ENCODE results near the gene KLHL22.

Gene KLHL22

DNA sequence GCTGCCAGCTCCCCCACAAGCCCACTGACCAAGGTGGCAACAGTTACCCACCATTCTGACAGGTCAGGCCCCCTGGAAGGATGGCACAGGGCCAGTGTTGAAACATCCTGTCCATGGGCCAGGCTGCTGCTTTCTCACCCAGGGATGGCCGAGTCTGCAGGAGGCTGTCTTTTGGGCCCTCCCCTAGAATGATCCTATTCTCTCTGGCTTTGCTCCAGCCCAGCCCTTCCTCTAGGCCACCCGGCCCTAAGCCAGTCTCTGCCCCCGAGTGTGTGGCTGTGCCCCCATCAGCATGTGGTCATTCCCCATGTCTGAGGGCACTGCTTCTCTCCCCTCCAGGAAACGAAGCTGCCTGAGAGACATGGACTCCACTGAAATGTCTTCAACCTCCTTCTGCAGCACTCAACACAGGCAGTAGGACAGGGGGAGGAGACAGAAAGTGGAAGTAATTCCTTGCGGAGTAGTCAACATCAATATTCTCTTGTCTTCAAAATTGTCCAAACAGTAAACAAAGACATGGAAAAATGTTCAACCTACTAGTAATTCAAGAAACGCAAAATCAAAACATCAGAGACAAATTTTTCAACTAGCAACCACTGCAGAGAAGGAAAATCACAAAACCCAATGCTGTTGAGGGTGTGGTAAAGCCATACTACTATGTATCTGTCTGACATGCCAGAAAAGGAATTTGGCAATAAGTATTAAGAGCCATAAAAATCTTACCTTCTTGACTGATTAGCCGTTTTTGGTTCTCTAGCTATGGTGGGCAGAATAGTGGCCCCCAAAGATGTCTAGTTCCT is 52.9 kb downstream of the KLHL22 start:
- DNase-seq, result no peak

DNA sequence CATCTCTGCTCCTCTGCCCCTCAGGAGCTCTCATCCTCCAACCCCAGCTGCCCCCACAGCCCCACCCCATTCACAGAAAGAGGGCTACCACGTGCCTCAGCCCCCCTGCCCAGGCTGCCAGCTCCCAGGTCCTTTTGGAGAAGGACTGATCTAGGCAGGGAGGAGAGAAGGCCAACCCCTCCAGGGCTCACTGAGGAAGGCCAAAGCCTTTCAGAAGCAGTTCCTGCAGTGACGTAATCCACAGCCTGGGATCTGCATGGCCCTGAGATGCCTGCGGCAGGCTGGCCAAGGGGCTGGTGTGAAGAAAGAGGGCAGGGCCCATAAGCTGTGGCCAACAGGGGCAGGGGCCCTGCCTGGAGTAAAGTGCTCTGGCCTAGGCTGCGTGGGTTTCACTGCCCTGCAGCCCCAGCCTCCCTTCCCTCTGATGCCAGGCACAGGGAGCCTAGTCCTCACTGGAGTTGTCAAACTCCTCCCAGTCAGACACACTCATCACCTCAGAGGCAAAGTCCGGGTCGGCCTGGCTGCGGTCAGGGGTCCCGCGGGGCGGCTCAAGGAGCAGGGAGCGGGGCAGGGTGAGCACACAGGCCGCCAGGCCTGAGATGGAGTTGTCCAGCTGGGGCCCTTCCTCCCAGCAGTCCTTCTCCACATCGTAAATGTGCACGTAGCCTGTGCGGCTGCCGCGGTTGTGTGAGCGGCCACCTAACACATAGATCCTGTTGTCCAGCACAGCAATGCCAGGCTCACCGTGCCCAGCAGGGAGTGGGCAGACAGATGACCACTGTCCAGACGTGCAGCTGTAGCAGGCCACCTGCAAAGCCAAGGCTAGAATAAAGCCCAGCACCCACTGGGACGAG is 53.7 kb downstream of the KLHL22 start:
- DNase-seq, result no peak

DNA sequence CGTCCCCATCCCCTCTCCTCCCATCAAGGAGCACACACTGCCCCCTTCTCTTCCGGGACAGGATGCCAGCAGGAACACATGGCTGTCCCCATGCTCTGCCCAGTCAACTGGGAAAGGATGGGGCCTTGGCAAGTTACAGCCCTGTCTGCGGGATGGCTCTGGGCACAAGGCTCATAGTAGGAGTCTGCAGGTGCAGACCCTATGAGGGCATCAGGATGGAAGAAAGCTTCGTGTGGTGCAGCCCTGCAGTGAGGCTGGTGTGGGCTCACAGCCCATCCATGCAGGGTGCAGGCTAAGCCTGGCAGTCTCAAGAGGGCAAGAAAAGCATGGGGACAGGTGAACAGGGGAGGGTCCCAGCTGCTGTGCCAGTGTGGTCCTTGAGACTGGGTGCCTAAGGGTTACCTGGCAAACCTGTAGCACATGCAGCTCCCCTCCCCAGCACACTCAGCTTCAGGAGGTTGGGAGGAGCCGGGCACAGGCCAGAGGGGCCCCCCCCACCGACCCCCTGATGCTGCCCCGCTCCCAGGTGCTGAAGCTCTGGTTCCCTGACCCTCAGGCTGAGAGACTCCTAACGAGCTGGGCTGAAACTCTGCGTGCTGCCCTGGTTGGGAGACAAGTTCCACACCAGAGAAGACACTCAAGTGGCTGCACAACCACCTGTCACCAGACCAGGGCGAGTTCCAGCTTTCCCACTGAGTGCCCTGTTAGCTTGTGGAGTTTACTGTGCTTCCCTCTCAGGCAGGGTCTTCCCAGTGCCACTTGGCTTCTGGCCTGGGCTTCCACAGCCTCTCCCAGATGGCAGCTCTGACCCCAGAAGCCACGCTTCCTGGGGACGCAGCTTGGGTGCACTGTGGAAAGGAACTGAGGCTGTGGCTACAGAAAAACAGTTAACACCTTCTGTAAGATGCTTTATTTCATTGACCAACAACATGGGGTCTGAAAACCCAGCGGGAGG is 54.7 kb downstream of the KLHL22 start:
- DNase-seq, result no peak

DNA sequence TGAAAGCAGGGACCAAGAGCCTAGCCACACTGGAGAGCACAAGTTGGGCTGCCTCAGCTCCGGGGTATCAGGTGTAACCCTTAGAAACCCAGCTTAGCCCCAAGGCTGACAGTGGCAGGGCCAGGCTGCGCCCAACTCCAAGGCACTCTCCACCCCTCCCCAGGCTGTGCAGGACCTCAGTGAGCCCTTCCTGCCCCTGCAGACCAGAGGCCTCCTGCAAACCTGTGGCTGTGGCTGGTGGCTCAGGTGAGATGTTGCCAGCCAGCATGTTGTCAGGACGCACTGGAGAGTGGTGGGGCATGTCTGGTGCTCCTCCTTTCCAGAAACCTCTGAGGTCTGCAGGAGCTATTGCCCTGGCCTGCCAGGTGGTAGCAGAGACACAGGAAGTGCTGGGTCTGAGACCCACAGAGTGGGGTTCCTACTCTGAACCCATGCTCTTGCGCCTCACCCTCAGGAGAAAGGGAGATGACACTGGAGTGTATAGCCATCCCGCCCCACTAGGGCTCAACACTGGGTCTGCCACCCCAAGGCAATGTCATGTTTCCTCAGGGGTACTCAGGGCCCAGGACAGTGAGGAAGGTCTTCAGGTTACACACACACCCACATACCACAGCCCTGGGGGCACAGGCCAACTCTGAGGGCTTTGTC is 55.5 kb downstream of the KLHL22 start:
- DNase-seq, result no peak

DNA sequence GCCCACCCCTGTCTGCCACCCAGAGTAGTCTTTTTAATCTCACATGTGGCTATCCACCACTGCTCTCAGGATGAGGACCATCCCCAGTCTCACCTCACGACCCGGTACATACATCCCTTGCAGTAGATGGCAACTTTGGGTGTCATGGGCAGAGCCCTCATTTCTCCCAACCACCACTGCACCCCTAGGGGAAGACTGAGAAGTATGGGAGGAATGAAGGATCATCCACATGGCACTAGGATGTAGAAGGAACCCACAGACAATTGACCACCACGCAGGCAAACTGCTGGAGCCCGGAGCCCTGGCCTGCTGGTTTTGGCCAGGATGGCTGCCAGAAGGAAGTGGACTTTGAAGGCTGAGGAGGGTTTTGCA is 56.1 kb downstream of the KLHL22 start:
- no peak for DNase-seq

DNA sequence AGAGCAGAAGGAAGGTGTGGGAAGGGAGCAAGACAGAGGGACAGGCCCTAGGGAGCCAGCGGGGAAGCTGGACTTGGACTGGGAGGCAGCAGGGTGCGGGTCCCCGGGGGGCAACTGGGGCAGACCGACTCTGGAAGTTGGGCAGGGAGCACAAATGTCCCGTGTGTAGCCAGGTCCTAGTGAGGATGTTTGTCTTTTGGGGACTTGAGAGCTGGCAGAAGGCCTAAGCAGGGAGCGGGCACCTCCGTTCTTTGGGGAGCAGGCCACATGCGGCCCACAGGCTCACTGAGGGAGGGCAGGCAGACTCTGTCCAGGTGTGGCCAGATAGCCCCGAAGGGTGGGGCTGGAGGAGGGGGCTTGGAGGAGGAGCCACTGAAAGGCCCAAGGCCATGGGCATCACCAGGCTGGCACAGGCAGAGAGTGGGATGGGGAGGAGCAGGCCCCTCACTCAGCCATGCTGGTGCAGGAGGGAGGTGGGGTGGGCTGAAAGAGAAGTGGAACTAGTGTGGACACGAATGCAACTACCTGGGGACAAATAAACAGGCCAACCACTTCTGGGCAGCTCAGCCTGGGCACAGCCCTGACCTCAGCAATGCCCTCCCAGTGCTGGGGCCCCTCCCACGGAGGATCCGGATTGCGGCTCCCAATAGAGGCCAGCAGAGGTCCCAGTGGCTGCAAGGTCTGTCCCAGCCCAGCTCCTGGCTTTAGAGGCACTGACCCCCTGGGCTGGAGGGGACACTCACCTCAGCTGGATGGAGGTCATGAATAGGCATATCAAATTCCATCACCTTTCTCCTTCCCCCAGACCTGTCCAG is 56.7 kb downstream of the KLHL22 start:
- no peak for DNase-seq

DNA sequence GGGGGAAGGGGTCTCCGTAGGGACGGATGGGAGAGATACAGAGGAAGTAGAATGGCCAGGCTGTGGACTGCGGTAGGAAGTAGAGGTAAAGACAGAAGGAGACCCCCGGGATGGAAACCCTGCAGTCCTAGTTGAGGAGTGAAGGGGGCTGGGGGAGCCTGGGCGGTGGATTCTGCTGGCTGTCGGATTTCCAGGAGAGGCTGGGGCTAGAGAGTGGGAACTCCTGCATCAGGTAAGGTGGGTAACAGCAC is 57.2 kb downstream of the KLHL22 start:
- no peak for DNase-seq

DNA sequence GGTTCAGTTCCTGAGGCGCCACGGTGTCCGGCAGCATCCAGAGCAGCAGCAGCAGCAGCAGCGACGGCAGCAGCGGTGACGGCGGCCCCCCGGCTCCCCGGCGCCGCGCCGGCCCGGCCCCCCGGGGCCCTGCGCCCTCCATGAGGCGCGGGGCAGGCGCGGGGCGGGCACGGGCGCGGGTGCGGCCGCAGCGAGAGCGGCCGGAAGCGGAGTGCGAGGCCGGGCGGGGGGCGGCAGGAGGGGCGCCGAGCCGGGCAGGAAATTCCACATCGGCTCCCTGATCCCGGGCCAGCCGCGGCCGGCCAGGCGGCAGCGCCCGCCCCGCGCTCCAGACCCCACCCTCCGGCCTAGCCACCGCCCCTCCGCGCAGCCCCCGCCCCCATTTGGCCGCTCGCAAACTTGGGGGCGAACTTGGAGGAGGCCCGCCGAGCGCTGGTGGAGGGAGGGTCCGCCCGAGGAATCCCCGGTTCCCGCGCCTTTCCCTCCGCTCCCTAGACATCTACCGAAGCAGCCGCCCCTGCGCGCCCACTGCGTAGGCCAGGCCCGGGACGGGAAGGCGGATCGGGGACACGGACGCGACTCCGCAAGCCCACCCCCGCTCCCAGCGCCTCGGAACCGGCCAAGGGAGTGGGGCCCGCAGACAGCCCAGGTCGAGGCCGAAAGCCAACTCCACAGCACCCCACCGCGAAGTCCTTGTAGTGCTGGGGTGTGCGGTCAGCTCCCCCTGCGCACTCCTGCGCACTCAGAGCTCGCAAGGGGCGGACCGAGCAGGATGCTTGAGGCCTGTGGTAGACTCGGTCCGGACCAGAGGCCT is 57.8 kb downstream of the KLHL22 start, which contains the start of gene SCARF2:
TSS of gene SCARF2 (minus strand) at position 213 of the 814 bp plus-strand sequence. CDS start at position 142, 71 bp downstream.
- DNase-seq, result no peak

DNA sequence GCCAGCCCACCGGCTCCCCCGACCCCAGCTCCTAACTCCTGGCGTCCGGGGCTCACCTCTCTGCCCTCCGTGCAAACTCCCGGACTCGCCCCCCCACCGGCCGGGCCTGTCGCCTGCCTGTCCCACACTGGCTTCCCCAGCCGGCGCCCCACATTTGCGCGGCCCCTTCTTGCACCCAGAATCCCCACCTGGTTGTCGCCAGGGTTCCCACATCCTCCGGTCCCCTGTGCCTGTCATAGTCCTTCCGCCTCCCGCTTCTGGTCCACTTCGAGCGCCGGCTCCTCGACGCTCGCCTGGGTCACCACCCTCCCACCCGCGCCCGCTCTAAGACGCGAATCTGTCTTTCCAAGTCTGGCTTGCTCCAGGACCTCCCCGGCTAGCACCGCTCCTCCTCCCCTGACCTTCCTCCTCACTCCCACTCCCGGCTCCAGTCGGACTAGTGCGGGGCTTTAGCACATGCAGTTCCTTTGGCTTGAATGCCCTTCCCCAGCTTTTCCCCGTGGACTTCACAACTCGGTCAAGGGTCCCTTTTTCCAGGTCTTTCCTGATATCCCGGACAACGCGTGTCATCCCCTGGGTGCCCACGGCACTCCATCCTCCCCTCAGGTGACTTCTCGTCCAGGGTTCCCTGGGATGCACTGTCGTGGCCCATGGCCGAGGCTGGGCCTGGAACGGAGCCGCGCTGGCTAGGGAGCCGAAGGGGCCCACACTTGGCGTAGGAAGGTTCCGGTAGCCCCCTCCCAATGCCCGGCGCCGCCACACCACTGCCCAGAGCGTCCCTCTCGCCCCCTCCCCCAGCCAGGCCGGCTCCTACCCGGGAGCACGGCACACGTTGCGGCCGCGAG is 58.6 kb downstream of the KLHL22 start:
- DNase-seq, result no peak

DNA sequence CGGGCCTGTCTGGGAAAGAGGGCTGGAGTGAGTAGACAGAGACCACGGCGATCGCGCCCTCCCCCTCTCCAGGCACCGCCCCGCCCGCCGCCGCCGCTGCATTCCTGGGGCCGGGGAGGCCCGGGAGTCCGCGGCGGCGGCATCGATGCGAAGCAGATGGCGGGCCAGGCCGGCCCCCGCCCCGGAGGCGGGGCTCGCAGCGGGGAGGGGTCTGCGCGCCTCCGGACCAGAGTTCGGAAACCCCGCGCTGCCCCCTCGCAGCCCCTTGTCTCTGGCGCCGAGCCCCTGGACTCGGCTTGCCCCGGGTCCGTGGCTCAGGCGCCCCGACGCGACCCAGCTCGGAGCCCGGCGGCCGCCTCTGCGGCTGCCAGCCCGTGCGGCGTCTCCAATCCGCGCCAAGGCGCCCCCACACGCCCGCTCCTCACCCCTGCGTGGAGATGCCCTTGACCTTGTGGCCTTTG is 59.3 kb downstream of the KLHL22 start:
- DNase-seq, result no peak

DNA sequence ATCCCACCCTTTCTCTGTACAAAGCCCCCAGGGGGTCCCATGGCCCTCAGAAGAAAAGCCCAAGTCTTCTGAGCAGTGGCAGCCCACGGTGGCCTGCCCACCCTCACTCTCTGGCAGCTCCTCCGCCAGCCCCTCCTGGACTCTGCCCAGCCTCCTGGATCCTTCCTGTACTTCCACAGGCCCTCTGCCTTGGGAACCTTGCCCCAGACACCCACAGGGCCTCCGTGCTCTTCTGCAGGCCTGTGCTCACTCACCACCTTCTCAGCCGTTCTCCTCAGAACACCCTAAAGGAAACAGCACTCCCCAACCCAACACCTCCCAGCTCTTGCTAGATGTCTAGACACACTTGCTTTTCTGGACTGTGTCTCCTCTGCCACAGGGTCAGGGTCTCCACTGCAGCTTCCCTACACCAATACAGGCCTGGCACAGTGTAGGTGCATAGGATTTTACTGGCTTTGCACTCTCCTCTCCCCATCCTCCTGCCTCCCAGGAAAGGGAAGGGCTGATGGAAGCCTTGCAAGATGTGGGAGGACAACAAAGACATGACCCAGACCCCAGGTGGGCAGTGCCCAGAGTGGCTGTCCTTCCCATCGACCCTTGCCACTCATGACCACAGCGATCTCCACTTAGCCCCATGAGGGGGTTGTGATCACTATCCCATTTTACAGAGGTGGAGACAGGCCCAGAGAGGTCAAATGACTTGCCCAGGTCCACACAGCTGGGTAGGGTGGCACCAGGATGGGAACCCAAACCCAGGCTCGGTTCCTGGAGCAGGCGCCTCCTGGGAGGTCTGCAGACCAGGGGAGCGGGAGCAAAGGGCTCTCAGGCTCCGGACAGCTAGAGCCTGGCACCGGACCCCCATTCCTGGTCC is 59.9 kb downstream of the KLHL22 start:
- DNase-seq, result no peak

DNA sequence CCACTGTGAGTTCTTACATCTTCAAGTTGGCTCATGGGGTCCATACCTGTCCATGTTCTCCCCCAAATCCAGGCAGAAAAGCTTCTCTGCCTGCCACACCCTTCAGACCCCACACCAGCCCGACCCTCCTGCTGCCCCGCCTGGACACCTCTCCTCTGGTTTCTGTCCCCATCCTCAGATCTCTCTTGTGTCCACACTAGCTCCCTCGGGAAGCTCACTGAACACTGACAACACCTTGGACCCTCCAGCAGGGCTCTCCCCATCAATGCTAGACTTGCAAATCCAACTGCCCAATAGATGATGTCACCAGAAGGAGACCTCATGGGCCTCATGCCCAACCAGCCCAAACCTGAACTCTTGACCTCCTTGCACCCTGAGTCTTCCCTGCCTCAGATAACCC is 60.8 kb downstream of the KLHL22 start:
- DNase-seq, result no peak

DNA sequence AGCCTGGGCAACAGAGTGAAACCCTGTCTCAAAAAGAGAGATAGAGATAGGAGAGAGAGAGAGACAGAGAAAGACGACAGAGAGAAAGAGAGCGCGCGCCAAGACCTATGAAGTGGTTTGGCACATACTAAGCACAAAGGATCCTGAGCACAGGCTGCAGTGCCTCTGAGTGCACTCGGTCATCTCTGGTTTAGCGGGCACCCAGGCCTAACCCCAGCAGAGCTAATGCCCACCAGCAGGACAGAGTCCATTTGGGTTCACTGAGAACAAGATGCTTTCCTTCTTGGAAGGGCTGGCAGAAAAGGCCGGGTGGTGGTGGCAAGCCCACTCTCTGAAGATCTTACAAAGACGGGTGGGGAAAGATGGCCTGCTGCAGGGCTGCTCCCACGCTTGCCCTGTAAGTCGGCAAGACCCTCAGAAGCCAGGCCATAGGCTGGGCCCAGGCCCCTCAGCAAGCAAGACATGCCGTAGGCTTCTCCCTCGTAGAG is 61.3 kb downstream of the KLHL22 start:
- no peak for DNase-seq

DNA sequence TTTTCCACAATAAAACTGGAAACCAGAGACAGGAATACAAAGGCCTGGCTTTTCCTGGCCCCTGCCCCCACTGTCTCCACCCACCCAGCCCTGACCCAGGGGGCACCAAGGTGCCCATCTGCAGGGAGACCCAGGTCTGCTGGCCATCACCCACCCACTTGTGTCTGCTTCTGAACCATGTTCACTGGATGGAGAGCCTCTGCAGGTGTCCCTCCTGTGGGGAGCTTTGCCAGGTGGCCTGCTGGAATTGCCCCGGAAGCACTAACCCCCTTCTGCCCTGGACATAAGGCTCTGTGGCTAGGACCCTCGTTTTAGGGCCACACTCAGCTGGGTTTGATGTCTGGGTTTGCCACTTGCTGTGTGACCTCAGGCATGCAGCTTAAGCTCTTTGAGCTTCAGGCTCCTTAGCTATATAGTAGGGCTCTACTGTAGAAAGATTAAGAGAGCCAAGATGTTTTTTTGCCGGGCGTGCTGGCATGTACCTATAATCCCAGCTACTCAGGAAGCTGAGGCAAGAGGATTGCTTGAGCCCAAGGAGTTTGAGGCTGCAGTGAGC is 61.8 kb downstream of the KLHL22 start:
- no peak for DNase-seq

DNA sequence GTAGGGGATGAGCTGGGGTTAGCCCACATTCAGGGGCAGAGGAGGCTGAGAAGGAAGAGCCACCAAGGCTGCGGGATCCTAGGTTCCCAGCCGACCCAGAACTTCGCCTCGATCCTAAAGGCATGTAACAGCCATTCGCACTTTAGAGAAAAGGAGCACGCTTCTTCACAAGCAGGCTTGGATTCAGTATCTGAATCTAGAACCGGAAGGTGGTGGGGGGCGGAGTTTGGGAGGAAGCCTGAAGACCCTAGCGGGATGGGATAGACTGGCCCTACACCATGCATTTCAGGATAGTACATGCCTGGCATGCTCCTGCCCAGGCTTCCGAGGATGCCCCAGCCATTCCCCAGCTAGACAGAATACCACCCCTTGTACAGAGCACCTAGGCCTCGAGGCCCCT is 62.4 kb downstream of the KLHL22 start:
- no peak for DNase-seq

DNA sequence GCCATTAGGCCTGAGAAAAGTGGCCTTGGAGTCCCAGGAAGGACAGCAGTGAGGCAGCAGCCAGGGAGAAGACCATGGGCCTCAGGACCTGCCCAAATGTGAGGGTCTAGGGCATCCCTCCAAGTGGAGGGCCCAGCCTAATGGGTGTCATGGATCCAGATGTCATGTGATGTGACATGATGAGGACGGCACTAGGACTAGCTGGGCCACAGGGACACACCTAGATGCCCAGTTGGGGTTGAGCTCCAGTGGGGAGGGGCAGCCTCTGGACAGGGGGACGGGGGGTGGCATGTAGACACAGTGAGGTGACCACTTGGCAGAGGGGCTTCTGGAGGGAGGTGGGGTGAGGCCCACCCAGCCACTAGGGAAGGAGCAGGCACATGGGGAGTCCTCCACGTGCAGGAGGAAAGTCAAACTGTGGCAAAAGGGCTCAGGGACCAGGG is 63.3 kb downstream of the KLHL22 start:
- DNase-seq, result no peak

DNA sequence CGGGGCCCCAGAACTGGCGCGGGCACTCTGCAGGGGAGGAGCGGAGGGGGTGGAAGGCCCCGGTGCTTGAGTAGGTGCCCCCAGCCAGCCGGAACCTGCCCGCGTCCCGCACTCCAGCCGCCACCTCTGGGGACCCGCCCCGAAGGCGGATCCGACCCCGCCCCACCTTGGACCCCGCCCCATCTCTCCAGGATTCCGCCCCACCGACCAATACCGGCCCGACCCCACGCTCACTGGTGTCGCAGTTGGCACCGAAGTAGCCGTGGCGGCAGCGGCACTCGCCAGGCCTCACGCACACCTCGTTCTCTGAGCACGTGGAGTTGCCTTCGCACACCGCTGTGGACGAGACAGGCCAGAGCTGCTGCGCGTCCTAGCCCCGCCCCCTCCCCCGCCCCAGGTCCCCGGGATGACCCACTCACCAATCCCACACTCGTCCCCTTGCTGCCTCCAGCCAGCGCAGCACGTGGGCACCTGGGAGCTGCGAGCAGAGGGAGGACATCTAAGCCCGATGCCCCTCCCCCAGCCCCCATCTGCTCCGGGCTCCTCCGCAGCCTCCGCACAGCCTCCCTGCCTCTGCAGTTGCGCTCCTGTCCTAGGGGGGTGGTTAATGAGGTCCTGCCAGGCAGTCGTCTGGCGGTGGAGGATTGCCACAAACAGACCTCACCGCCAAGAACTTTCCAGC is 63.9 kb downstream of the KLHL22 start:
- no peak for DNase-seq
